AG09309 (cell line): Measurements from ENCODE around the gene RPLP2.
A peak's percentile ranks its signal among the peaks of the same experiment; 100 is the strongest.

ENCODE experiments used
- DNase-seq: peaks from one replicate; pipeline ENCODE4 v3.0.0-alpha.2; 2010; ENCODE audit warnings: low read depth
- H3K4me3 ChIP-seq: 2 replicates; pipeline ENCODE4 v1.5.1; 2011; ENCODE audit warnings: mild to moderate bottlenecking, low read depth, low read length, moderate library complexity; ENCODE audit not compliant: control insufficient read depth
- TF ChIP-seq, protein P1 (sequence below): IDR thresholded peaks from 2 replicates; pipeline ENCODE4 v1.5.1; 2011; ENCODE audit warnings: mild to moderate bottlenecking, low read depth, low read length, inconsistent platforms; ENCODE audit not compliant: insufficient read depth, control insufficient read depth; ENCODE audit errors: missing control alignments

RPLP2 gene

DNA sequence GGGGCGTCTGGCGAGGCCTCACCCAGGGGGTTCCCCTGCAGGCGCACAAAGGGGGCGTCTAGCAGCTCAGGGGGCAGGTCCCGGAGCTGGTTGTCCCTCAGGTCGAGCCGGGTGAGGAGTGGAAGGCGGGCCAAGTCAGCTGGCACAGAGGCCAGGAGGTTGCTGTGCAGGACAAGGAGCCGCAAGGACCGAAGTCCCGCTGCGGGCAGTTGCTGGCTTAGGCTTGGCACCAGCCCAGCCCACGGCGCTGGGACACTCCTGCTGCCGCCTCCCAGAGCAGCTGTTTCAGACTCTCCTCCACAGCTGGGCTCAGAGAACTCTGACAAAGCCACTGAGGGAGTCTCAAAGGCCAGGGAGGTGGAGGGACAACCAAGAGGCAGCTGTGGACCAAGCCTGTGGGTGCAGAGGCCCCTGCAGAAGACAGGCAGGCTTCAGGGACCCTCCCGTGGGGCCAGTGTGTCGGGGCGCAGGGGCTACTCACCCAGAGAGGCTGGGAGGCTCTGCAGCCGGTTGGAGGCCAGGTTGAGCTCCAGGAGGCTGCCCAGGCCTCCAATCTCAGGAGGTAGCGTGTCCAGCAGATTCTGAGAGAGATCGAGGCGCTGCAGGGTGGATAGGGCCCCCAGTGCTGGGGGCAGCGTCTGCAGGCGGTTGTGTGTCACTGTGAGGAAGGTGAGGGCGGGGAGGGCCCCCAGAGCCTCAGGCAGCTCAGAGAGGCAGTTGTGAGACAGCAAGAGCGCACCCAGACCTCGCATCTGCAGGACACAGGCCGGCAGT is 6.9 kb upstream of the RPLP2 start:
- TF ChIP-seq, protein P1, sequence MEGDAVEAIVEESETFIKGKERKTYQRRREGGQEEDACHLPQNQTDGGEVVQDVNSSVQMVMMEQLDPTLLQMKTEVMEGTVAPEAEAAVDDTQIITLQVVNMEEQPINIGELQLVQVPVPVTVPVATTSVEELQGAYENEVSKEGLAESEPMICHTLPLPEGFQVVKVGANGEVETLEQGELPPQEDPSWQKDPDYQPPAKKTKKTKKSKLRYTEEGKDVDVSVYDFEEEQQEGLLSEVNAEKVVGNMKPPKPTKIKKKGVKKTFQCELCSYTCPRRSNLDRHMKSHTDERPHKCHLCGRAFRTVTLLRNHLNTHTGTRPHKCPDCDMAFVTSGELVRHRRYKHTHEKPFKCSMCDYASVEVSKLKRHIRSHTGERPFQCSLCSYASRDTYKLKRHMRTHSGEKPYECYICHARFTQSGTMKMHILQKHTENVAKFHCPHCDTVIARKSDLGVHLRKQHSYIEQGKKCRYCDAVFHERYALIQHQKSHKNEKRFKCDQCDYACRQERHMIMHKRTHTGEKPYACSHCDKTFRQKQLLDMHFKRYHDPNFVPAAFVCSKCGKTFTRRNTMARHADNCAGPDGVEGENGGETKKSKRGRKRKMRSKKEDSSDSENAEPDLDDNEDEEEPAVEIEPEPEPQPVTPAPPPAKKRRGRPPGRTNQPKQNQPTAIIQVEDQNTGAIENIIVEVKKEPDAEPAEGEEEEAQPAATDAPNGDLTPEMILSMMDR, result no peak
- no peak overlapping the region; the same call in 1 of the 2 replicates for H3K4me3 ChIP-seq
- no peak for DNase-seq

DNA sequence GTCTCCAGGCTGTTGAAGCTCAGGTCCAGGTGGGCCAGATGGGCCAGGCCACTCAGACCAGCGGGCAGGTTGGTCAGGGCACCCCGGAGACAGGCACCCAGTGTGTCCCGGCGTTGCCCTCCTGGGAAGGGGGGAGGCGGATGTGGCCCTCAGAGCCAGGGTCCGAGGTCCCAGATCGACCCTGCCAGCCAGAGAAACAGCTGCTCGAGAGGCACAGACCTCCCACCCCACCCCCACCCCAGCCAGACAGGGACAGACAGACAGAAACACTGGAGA is 6.4 kb upstream of the RPLP2 start:
- DNase-seq, result no peak
- peak overlapping the region; percentile 66; the same call in 1 of the 2 replicates for H3K4me3 ChIP-seq
- TF ChIP-seq, protein P1, result no peak

DNA sequence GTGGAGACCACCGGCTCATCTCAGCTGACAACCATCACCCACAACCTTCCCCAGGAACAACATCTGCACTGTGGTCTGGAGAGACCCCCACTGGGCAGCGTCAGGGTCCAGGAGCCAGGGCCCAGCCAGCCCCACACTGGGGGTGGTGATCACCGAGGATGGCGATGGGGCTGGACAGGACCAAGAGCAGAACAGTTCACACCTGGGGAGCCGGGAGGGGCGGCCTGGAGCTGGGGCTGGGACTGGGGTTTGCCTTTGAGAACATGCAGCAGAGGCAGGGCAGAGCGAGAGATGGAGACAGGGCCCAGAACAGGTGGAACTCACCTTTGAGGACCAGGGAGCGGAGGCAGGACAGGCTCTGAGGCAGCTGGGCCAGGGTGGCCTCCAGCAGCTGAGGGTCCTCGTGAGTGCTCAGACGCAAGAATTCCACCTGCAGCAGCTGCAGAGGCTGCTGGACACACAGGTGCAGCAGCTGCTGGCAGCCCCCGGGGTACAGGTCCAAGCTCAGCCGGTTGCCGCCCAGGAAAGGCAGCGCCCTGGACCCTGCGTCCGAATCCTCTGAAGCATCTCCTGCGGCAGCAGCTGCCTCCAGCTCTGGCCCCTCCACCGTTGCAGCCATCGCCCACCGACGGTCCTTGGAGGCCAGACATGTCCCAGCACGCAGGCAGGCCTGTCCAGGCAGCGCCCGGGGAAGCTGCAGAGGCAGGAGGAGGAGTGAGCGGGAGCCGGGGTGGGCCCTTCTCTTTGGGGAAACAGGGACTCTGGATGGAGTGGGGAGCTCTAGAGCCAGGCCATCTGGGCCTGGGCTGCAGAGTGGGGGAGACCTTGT is 5.8 kb upstream of the RPLP2 start:
- peak overlapping the region; percentile 66 for H3K4me3 ChIP-seq
- no peak for DNase-seq
- TF ChIP-seq, protein P1, result no peak

DNA sequence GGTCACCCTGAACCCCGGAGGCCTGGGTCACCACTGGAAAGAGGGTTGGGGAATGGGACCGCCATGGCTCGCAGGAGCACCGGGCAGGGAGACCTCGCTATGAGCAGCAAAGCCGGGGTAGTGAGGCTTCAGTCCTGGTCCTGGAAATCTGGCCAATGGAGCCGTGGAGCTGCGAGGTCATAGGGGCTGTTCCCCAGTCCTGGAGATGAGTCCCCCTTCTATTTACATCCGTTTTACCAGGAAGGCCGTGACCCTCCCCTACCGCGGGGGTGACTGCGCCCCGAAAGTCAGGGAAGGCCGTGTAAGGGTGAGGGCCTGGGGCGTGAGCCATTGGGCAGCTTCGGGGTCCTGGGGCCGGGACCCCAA is 5.2 kb upstream of the RPLP2 start:
- TF ChIP-seq, protein P1, result no peak
- H3K4me3 ChIP-seq, result peak overlapping the region; percentile 66
- DNase-seq, result no peak

DNA sequence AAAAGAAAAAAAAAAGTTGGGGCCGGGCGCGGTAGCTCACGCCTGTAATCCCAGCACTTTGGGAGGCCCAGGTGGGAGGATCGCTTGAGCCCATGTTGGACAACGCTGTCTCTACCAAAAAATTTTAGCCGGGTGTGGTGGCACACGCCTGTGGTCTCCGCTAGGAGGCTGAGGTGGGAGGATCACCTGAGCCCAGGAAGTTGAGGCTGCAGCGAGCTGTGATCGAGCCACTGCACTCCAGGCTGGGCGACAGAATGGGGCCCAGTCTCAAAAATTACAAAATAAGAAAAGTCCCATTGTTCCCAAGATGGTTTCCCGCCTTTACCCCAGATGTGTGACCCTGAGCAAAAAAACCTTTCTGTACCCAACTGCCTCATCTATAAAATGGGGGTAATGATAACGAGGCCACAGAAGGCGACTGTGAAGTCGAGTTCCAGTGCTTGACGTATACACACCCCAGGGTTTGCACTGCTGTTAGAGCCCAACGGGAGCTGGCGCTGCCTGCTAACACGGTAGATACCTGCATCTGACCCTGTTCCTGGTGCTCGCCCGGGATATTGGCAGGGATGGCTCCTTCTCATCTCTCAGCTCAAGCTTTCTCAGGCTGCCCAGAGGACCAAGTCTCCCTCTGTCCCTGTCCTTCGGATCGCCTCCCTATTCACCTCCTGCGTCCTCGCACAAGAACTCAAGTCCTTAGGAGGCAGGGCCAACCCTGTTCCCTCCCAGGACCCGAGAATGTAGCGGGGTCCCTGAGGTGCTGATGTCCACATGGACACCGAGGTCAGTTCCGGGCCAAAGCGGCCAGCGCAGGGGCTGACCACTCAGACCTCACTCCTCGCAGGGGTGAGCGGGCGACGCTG is 1.1 kb upstream of the RPLP2 start:
- peak overlapping the region; percentile 97 for H3K4me3 ChIP-seq
- TF ChIP-seq, protein P1, result no peak
- no peak for DNase-seq

DNA sequence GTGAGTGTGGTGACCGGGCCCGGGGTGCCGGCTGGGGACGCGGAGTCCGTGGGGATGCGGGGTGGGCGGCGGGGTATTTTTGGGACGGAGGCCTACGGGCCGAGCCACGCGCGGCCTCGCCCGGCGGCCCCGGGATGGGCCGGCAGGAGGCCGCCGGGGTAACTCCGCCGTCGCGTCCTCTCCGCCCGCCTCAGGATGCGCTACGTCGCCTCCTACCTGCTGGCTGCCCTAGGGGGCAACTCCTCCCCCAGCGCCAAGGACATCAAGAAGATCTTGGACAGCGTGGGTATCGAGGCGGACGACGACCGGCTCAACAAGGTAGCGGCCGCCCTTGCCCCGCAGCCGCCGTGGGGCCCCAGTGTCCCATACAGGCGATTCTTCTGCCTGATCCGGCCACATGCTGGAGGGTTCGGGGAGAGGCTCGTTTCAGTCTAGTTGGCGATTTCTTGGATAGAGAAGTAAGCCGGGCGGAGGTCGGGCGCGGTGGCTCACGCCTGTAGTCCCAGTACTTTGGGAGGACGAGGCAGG is 337 bp downstream of the RPLP2 start:
- DNase-seq, result no peak
- H3K4me3 ChIP-seq, result peak overlapping the region; percentile 97
- TF ChIP-seq, protein P1, result no peak
